ENCODE data around the gene CEACAM7. TPM values are rescaled to one million over a fixed set of nuclear protein-coding genes. Genes with fewer than 3 reads are reported as not detected.
A peak's percentile ranks its signal among the peaks of the same experiment; 100 is the strongest.

CEACAM7 gene
- total RNA-seq, 4 donors from 2014 or later = 10.5 to 103 (median 76.7) TPM

DNA sequence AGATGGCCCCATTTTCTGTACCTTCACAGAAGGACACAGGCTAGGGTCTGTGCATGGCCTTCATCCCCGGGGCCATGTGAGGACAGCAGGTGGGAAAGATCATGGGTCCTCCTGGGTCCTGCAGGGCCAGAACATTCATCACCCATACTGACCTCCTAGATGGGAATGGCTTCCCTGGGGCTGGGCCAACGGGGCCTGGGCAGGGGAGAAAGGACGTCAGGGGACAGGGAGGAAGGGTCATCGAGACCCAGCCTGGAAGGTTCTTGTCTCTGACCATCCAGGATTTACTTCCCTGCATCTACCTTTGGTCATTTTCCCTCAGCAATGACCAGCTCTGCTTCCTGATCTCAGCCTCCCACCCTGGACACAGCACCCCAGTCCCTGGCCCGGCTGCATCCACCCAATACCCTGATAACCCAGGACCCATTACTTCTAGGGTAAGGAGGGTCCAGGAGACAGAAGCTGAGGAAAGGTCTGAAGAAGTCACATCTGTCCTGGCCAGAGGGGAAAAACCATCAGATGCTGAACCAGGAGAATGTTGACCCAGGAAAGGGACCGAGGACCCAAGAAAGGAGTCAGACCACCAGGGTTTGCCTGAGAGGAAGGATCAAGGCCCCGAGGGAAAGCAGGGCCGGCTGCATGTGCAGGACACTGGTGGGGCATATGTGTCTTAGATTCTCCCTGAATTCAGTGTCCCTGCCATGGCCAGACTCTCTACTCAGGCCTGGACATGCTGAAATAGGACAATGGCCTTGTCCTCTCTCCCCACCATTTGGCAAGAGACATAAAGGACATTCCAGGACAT is 7.0 kb upstream of the CEACAM7 start:
- Histone ChIP-seq H3K4me1 (no peaks in the 10 kb centered on the region), H3K4me3 (no peak overlapping the region), H3K27ac (no peak overlapping the region), H3K27me3 (peaks cover 0 to 79% (median 0%) of the 10 kb centered on the region in 4 donors), H3K9me3 (peaks cover 0 to 8% (median 5%) of the 10 kb centered on the region in 3 donors), H3K36me3 (no peaks in the 10 kb centered on the region)
- 53 to 65% methylated on average over 3 to 6 of the region's 8 CpGs for whole genome bisulfite sequencing, 2 donors
- intact Hi-C loops (cut with DNase I) = no loop called here
- TF ChIP-seq POLR2A (IDR thresholded peaks at IDR 0.05) = no peak
- TF ChIP-seq, protein P1, sequence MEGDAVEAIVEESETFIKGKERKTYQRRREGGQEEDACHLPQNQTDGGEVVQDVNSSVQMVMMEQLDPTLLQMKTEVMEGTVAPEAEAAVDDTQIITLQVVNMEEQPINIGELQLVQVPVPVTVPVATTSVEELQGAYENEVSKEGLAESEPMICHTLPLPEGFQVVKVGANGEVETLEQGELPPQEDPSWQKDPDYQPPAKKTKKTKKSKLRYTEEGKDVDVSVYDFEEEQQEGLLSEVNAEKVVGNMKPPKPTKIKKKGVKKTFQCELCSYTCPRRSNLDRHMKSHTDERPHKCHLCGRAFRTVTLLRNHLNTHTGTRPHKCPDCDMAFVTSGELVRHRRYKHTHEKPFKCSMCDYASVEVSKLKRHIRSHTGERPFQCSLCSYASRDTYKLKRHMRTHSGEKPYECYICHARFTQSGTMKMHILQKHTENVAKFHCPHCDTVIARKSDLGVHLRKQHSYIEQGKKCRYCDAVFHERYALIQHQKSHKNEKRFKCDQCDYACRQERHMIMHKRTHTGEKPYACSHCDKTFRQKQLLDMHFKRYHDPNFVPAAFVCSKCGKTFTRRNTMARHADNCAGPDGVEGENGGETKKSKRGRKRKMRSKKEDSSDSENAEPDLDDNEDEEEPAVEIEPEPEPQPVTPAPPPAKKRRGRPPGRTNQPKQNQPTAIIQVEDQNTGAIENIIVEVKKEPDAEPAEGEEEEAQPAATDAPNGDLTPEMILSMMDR (IDR thresholded peaks at IDR 0.05) = no peak
- no peak for DNase-seq

DNA sequence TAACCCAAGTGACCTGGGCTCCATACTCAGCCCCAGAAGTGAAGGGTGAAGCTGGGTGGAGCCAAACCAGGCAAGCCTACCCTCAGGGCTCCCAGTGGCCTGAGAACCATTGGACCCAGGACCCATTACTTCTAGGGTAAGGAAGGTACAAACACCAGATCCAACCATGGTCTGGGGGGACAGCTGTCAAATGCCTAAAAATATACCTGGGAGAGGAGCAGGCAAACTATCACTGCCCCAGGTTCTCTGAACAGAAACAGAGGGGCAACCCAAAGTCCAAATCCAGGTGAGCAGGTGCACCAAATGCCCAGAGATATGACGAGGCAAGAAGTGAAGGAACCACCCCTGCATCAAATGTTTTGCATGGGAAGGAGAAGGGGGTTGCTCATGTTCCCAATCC is 6.1 kb upstream of the CEACAM7 start:
- intact Hi-C loops (cut with DNase I) = no loop called here
- DNase-seq = no peak
- Histone ChIP-seq H3K4me3 (no peak overlapping the region), H3K4me1 (no peaks in the 10 kb centered on the region), H3K9me3 (peaks cover 0 to 8% (median 5%) of the 10 kb centered on the region in 3 donors), H3K27ac (no peak overlapping the region), H3K27me3 (peaks cover 0 to 75% (median 0%) of the 10 kb centered on the region in 4 donors), H3K36me3 (no peaks in the 10 kb centered on the region)
- TF ChIP-seq, protein P1 (IDR thresholded peaks at IDR 0.05) = no peak
- TF ChIP-seq POLR2A (IDR thresholded peaks at IDR 0.05) = no peak
- 32 to 67% methylated on average over 1 of the region's 1 CpG for WGBS, 2 donors

DNA sequence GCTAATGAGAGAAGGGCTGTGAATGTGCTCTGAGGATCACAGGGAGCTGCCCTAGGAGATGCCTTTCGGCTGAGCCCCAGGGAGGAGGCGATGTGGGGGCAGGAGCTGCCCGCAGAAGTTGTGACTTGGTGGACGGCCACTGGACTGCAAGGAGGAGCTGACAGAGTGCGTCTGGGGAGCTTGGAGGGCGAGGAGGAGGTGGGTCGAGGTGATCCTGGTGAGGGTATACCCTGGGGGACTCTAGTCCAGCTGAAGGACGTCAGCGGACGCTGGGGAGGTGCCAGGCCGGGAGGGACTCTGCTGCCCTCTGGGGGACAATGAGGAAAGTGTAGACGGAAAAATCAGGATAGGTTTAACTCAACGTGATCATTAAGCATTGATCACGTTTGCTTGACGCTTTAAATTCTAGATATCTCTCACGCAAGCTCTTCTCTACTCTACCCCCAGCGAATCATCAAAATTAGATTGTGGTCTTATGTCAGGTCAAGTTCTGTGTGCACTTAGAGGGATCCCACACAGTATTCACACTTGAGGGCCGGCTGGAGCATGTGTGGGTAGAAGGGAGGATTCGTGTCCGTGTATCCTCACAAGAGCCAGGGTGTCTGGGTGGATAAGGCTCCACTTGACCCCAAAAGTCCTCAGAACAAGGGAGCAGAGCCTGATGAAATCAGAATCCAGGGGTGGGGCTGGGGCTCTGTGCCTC is 3.3 kb upstream of the CEACAM7 start:
- Histone ChIP-seq H3K4me1 (no peaks in the 10 kb centered on the region), H3K4me3 (no peak overlapping the region), H3K27ac (no peak overlapping the region), H3K27me3 (peaks cover 0 to 82% (median 0%) of the 10 kb centered on the region in 4 donors), H3K36me3 (no peaks in the 10 kb centered on the region), H3K9me3 (peaks cover 0 to 8% (median 5%) of the 10 kb centered on the region in 3 donors)
- WGBS, 2 donors = 26 to 33% methylated on average over 19 to 20 of the region's 20 CpGs
- intact Hi-C loops (cut with DNase I) = no loop called here
- DNase-seq = no peak
- TF ChIP-seq POLR2A (IDR thresholded peaks at IDR 0.05) = no peak
- TF ChIP-seq, protein P1 (IDR thresholded peaks at IDR 0.05) = peak in 5 of 6 experiments; percentile 30 to 61 (median 45)

DNA sequence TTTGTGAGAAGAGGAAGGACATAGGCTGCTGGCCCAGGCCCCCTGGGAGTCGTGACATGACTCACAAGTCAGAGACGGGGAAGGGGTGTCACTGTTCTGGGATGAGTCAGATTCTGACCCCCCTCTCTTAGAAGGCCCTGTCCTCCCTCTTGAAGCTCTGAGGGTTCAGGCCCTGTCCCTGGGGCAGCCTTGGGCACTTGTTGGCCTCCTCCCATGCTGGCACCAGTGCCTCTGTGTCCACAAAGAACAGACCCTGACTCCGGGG is 2.7 kb upstream of the CEACAM7 start:
- Histone ChIP-seq H3K4me1 (no peaks in the 10 kb centered on the region), H3K4me3 (no peak overlapping the region), H3K9me3 (peaks cover 0 to 8% (median 5%) of the 10 kb centered on the region in 3 donors), H3K36me3 (no peaks in the 10 kb centered on the region), H3K27ac (no peak overlapping the region), H3K27me3 (peaks cover 0 to 82% (median 0%) of the 10 kb centered on the region in 4 donors)
- TF ChIP-seq, protein P1 (IDR thresholded peaks at IDR 0.05) = no peak
- TF ChIP-seq POLR2A (IDR thresholded peaks at IDR 0.05) = no peak
- no peak for DNase-seq
- WGBS, 2 donors = 20% methylated on average over 1 of the region's 3 CpGs; no CpG with 5 or more reads in 1 of the 2 donors
- intact Hi-C loops (cut with DNase I) = no loop called here

Measured in esophagus squamous epithelium (tissue), 5 donors.